GM19238 (cell line): ENCODE results near the gene CAMTA1.

Source experiments
- DNase-seq: peaks from one replicate; pipeline ENCODE4 v3.0.0; 2011; ENCODE audit warnings: low spot score; ENCODE audit not compliant: insufficient read length

CAMTA1 gene

GRCh38 chr1:7664147-7664892, 879.1 kb downstream of the CAMTA1 start:
- DNase-seq = no peak

DNA sequence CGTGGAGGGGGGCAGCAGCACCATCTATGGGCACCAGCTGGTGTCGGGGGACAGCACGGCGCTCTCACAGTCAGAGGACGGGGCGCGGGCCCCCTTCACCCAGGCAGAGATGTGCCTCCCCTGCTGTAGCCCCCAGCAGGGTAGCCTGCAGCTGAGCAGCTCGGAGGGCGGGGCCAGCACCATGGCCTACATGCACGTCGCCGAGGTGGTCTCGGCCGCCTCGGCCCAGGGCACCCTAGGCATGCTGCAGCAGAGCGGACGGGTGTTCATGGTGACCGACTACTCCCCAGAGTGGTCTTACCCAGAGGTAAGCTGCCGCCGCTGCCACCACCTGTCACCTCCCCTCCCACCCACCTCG, 879.6 kb downstream of the CAMTA1 start:
- DNase-seq = no peak

DNA sequence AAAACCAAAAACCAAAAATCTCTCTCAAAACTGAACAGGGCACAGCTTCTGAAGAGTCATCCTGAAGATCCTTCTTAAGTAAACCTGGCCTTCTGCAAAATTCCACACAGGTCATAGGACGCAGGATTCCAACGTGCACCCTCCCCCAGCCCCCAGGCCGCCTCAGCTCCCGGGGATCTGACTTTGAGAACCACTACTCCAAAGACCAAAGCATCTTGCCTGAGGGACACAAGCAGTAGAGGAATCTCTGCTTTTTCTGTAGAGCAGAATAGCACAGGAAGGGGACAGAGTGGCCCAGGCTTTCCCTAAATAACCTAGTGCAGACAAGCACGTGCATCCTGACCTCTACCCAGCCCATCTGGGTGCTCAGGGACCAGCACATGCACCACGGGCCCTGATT, 881.0 kb downstream of the CAMTA1 start:
- no peak for DNase-seq

DNA sequence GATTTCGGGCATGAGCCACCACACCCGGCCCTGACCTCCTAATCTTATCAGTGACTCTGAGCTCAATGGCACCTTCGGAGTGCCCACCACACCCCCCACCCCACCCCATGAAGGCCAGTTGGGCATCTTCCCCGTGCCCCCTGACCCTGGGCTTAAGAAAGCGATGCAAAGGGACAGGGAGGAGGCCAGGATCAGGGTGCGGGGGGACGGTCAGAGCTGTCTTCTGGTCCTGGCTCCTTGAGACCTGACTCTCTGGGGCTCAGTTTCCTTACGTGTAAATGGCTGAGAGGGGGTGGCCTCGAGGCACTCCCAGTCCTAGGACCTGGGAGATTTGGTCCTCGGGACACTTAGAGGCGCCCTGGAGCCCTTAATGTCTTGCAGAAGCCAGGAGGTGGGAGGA, 881.9 kb downstream of the CAMTA1 start:
- no peak for DNase-seq

- DNase-seq = peak; percentile 85
Measured at GRCh38 chr1:7667625-7668218, 882.5 kb downstream of the CAMTA1 start.

DNA sequence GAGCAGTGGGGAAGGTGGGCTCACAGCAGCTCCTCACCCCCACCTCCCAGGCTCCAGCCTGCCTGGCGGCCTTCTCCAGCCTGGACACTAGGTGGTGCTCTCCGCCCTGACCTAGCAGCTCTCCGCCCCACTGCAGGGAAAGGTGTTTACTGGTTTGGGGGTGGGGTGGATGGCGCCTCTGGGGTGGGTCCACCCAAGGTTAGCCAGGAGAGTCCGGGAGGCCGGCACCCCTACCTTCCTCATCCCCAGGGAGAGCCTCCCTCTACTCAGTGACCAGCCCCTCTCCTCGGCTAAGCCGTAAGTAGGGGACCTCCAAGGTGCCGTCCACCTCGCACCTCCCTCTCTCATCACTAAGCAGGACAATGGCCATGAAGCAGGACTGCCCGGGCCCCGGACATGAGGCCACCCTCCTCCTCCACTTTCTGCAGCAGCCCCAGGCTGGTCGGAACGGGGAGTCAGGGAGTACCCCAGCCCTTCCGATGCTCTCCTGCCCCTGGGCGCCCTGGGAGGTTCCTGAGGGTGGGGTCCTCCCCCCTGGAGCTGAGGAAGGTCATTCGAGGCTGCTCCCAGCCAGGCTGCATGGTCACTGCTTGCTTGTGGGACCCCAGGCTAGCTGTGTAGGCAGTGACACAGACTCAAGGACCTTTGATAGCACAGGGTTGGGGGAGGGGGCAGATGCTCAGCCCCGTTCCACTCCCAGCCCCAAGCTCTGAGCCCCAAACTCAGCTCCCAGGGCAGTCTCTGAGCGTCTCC, 884.5 kb downstream of the CAMTA1 start:
- peak; percentile 70 for DNase-seq

DNA sequence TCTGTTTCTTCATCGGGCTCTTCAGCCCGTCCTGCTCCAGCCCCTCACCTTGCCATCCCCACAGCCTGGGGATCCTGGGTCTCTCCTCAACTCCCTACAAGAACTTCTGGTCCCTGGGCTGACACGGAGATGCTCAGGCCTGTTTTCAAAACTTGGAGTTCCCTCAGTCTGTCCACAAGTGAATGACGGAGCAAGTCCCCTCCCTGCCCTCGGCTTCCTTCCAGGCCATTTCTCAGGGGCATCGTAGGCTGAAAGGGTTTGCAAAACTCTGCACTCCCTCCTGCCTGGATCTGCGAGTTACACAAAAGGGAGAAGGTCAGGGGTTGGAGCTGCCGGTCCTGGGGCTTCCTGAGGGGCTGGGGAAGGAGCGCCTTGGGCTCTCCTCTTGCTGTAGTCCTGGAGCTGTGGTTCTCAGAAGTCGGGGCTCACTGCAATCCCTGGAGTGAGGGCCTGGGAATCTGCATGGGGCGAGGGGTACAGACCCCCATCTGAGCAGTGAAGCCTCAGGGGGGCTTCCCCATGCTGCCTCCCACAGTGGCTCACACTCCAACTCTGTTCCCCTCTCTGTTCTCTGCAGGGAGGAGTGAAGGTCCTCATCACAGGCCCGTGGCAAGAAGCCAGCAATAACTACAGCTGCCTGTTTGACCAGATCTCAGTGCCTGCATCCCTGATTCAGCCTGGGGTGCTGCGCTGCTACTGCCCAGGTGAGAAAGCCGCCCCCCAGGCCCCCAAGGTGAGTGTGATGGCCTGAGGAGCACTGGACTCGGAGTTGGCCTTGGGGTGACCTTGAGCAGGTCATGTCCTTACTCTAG, 885.3 kb downstream of the CAMTA1 start:
- no peak for DNase-seq

DNA sequence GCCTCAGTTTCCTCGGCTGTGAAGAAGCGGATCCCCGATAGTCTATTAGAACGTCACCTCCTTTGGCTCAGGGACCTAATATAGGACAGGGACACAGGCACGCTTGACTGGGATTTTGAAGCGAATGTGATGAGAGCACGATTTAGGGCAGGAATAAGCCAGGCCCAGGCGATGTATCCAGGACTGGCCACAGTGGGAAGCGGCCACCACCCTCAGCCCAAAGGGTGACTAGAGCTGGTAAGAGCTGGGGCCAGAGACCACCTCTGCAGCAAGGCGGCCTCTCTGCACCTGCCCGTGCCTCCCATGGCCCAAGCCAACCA, 885.9 kb downstream of the CAMTA1 start:
- DNase-seq = no peak

- DNase-seq = no peak
Measured at GRCh38 chr1:7671676-7672075, 886.4 kb downstream of the CAMTA1 start.

- DNase-seq = no peak
Measured at GRCh38 chr1:7672864-7673263, 887.6 kb downstream of the CAMTA1 start.

- DNase-seq = no peak
Measured at GRCh38 chr1:7674972-7675371, 889.7 kb downstream of the CAMTA1 start.

- no peak for DNase-seq
Measured at GRCh38 chr1:7675431-7676273, 890.4 kb downstream of the CAMTA1 start.

DNA sequence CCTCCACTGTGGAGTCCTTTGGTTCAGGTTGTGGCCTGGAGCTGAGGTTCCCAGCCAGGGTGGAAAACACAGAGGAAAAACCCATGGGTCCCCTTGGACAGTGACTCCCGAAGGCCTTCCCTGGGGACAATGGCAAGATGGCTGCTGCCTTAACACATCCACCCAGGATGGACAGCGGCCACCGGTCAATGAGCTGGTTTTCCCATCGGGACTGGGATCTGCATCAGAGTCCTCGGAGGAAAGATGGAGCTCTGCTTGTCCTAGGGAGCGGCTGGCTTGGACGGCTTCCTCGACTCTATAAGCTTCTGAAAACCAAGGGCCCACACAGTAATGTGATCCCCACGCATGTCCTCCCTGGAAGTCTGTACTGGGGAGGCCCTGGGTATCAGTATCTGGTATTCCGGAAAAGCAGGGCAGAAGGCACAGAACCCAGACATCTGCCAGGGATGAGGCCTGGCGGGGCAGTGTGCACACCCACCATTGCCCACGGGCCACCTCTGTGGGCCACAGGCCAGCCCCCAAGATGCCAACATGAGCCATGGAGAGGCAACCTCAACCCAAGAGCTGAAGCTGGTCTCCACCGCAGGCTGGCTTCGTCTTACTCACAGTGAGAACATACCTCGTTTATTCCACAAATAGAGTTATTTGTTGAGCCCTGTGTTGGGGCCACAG, 891.2 kb downstream of the CAMTA1 start:
- DNase-seq = no peak

GRCh38 chr1:7677111-7677510, 891.9 kb downstream of the CAMTA1 start:
- DNase-seq = no peak

DNA sequence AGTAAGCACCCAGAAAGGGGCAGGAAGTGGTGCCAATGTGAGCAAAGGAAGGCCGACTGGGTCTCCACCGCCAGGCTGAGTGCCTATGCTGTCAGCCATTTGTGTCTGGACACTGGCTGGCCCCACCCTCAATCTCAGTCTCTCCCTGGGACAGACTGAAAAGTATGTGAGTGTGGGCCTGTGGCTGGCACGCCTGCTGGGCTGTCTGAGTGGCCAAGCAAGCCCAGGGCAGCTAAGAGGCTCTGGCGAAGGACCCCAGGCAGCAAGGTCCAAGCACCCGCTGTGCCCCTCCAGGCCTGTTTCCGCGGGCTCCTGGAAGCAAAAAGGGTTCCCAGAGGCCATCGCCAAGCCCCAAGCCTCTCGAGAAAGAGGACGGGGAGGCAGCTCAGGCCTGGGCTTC, 892.6 kb downstream of the CAMTA1 start:
- DNase-seq = no peak

DNA sequence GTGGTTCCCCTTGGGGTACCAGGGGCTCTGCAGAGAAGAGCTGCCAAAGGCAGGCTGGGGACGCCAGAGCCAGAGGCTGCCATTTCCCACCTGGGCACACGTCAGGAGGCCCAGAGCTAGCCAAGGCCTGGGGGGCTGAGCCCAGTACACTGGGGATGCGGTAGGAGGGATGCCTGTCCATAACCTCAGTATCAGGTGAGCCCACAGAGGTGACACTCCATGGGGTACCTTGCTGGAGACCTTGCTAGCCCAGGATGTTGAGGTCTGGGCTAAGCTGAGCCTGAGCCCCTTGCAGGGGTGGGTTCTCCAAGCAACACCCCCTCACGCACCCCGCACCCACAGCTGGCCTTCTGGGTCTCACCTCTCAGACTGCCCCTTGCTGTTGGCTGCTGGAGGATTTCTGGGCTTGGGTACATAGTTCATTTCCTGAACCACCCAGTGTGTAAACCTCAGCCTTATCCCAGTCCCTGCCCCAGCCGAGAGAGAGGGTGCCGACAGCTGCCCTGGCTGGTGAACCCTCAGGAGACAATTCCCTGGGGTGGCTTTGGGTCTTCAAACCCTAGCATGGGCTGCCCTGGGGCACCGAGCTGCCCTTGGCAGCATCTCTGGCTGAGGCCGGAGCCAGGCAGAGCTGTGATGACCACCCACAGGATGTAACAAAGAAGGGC, 893.4 kb downstream of the CAMTA1 start:
- DNase-seq = no peak

- DNase-seq = no peak
Measured at GRCh38 chr1:7679159-7679872, 894.1 kb downstream of the CAMTA1 start.

- no peak for DNase-seq
Measured at GRCh38 chr1:7679873-7680206, 894.6 kb downstream of the CAMTA1 start.

- DNase-seq = no peak
Measured at GRCh38 chr1:7680207-7680954, 895.1 kb downstream of the CAMTA1 start.
